HG03520 (cell line): ENCODE measurements around the gene SYNE3.

ENCODE experiments used
- ATAC-seq: cut with Tn5 transposase; IDR thresholded peaks from one replicate; pipeline ENCODE4 v1.9.1; 2021; ENCODE audit warnings: mild to moderate bottlenecking, moderate library complexity; ENCODE audit not compliant: unreplicated experiment

The SYNE3 gene

DNA sequence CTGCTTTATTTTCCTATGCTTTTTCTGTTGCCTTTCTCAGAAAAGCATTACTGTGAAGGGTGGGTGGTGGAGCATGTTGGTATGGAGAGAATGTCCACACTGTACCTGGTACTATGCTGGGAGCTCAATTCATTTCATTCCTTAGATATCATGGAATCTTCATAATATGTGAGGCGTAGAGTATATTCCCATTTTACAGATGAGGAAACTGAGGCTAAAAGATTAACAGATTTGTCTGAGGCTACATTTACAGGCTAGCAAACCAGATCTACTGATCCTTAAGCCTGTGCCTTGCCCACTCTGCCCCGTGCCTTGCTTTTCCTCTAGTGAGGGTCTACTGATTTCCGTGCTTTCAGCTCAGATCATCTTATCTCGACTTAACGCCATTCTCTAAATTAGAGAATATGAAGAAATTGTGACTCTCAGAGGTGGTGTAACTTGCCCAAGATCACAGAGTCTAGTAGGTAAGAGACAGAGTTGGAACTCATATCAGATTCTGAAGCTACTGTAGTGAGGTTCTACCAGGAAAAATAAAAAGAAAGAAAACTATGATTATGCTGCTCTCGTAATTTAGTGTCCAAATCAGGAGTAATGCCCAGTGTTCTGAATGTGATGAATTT lies 23.9 kb upstream of the SYNE3 start:
- ATAC-seq, result no peak

DNA sequence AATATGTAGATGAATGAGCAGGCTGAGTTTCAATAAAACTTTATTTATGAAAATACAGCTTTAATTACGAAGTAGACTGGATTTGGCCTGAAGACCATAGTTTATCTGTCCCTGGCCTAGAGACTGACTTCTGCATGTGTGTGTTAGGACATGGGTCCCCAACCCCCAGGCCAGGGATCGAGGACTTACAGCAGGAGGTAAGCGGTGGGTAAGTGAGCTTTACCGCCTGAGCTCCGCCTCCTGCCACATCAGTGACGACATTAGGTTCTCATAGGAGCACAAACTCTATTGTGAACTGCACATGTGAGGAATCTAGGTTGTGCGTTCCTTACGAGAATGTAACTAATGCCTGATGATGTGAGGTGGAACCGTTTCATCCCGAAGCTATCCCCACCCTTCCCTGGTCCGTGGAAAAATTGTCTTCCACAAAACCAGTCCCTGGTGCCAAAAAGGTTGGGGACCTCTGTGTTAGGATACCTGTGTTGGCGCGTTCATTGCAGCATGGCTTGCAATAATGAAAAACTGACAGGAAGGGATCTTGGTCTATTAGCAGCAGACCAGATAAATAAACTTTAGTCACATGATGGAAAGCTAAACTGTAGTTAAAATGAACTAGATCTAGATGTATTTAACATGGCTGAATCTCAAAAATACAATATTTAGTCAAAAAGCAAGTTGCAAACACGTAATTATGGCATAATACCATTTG lies 22.5 kb upstream of the SYNE3 start:
- no peak for ATAC-seq

DNA sequence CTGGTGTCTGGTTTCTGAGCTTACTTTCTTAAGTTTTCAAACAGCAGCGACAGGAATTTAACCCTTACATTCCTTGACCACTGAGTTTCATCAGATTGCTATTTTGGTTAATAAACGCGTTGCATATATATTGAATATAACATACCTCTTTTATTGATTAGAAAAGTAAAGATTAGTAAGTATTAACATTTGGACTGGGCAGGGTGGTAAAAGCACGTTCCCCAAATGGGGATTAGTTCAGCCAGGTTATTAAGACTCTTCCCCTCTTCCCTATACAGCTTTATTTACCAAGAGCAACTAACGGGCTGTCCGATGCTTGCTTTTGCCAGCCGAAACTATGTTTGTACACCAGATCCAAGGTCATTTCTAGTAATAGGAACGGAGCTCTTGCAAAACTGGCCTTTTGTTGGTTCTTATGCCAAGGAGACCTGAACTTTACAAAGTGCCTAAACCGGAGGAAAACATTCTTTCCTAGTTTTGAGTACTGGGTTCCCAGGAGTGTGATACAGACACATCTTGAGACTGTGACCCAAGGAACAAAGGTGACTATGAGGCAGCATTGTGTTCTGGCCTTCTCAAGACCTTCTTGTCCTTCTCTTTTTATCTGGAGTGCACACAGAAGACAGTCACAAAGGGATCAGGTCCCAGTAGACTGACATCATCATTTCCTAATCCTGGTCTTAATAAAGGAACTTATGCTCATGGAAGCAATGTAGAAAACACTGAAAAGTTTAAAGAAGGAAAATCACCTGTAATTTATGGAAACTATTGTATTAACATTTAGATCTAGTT lies 21.0 kb upstream of the SYNE3 start:
- no peak for ATAC-seq

DNA sequence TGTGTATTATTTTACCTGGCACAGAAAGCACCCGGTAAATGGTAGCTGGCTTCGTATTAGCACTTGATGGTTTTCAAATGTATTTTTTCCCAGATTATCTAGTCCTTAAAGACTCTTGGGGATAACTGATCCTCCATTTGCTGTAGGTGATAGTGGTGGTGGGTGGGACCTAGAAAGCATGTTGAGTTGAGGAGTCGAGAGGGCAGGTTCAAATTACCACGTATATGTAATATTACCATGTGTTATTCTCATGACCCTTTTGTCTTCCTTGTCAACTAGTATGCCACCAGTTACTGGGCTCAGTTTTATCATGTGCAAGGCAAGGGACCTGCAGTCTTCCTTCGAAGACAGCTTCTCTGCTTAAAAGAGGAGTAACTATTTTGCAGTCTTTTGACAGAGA lies 20.2 kb upstream of the SYNE3 start:
- ATAC-seq, result no peak

GRCh38 chr14:95536036-95536593 lies 19.7 kb upstream of the SYNE3 start:
- ATAC-seq, result no peak

DNA sequence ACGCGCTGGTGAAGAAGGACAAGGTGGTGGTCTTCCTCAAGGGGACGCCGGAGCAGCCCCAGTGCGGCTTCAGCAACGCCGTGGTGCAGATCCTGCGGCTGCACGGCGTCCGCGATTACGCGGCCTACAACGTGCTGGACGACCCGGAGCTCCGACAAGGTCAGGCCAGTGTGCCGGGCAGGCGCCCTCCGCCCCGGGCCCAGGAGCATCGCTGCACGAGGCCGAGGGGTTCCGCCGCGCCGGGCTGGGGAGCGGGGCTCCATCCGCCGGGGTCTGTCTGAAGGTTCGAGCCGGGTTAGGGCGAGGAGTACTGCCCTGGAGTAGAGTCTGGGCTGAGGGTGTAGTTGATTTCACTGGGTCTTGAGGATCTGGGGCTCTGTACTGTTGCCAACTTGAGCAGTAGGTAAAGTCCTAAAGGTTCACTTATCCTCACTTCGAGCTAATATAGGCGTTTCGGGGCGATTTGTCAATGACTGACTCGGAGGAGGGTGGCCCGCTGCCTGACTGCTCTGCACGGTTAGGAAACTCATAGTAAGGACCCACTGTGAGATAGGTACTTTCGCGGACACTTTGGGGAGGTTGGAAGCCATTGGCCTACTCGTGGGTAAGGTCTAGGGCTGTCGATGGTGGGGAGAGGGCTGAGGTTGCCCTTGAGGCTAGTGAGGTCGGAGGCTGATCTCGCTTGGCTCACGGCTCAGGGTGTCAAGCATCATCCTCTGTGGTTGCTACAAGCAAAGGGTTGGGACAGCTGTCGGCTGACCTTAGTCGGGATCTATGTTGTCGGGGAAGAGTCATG lies 19.0 kb upstream of the SYNE3 start:
- ATAC-seq, result no peak

DNA sequence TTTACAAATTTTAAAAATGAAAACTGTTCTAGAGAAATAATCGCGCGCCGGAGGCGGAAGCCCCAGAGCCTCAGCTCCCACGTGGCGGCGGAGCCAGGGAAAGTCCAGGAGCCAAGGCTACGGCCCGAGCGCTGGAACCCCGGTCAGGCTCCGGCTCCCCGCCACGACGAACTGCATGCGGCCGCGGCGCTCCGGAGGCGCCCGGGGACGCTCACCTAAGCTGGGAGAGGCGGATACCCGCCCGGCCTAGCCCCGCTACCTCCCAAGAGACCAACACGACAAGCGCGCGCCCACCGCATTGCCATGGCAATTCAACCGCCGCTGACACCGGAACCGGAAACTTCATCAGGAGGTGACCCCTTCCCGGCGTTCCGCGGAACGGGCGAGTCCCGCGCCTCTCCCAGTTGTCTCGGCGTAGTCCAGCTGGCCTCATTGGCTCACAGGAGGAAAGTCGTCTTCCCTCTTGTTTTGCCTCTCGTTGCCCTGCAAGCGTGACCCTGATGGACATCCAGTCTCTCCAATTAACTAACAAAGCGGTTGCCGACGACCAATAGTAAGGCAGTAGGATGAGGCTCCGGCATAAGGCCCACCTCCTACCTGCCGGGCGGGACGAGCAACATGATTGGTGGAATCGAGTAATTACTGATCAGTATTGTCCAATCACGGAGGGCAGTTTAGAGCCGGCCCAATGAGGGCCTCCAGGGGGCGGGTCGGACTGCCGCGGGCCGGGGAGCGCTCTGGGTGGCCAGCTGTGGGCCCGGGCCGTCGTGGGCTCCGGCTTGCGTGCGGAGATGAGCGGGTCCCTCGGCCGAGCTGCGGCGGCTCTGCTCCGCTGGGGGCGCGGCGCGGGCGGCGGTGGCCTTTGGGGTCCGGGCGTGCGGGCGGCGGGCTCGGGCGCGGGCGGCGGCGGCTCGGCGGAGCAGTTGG lies 18.1 kb upstream of the SYNE3 start, which contains the start of gene GLRX5:
TSS of gene GLRX5 (plus strand) at position 752 of the 927 bp plus-strand sequence. CDS start at position 792, 40 bp downstream.
- peak; percentile 86 for ATAC-seq

DNA sequence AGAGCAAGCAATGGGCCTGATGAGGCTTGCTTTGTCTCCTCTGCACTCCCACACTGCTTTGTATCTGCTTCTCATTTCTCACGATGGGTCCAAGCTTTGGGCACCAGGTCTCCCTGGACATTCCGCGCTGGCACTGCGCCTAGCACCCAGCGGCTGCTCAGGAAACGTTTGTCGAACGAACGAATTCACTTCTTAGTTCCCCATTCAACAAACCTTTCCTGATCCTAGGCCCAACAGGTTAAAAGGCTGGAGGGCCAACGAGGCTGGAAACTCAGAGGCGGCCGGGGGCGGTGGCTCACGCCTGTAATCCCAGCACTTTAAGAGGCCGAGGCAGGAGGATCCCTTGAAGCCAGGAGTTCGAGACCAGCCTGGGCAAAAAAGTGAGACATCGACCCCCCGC lies 17.4 kb upstream of the SYNE3 start:
- ATAC-seq, result no peak

DNA sequence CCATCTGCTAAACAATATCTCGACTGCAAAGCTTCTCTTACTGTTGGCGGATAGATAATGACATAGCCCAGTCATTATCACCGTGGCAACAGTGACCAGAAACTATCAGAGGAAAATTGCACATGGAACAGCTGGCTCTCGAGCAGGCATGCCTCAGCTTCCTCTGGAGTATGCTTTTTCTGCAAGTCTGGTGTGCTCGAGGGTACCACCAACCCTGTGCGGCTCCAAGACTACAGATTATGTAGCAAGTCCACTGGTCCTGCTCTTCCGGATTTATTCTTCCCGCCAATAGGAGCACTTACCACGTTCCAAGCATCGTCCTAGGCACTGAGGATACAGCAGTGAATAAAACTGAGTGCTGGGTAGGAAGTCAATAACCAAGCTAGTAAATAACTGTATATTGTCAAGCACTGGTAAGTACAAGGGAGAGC lies 17.0 kb upstream of the SYNE3 start:
- no peak for ATAC-seq

DNA sequence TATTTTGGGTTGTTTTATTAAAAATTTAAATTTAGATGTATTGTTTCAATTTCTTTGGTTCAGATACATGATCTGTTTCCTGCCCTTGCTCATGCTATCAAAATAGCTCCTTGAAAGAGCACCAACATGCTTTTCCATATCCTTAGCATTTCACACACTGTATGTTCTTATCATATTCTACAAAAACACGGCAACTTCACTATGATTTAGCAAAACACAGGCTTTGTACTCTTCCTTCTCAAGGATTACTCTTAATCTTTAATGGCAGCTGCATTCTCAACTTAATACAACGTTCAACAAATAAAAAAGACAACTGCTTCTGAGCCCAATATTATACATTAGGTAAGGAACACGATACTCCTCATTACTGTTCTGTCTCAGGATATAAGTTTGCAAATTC lies 15.5 kb upstream of the SYNE3 start:
- no peak for ATAC-seq

GRCh38 chr14:95531473-95531872 lies 15.0 kb upstream of the SYNE3 start:
- no peak for ATAC-seq

GRCh38 chr14:95530473-95531276 lies 14.2 kb upstream of the SYNE3 start:
- no peak for ATAC-seq

DNA sequence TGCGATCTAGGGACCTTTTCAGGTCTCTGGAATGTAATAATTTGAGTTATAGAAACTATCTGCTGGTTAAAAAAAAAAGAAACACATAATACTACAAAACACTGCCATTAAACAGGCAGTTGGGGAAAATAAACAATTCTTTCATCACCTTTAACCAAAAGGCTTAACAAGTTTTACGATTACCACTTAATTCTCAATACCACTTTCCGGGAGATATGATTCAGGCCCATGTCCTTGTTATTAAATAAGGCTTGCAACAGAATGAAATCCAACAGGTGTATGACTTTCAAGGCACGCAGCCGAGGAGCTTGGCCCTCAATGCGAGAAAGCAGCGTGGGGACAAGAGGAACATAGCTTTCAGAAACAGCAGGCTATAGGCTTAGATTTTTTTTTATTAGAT lies 12.8 kb upstream of the SYNE3 start:
- ATAC-seq, result no peak

- ATAC-seq, result no peak
These were observed 11.0 kb upstream of the SYNE3 start for GRCh38 chr14:95527387-95528002.

- ATAC-seq, result no peak
These were observed 10.3 kb upstream of the SYNE3 start for GRCh38 chr14:95526483-95527386.

- no peak for ATAC-seq
These were observed 9.5 kb upstream of the SYNE3 start for GRCh38 chr14:95525999-95526398.
